ENCODE data around the gene IFNAR2. TPM values are rescaled to one million over a fixed set of nuclear protein-coding genes. Genes with fewer than 3 reads are reported as not detected.

The IFNAR2 gene
- polyA plus RNA-seq, 1 of the 3 experiments (the other 2 are of a cell fraction), result 10.4 TPM

DNA sequence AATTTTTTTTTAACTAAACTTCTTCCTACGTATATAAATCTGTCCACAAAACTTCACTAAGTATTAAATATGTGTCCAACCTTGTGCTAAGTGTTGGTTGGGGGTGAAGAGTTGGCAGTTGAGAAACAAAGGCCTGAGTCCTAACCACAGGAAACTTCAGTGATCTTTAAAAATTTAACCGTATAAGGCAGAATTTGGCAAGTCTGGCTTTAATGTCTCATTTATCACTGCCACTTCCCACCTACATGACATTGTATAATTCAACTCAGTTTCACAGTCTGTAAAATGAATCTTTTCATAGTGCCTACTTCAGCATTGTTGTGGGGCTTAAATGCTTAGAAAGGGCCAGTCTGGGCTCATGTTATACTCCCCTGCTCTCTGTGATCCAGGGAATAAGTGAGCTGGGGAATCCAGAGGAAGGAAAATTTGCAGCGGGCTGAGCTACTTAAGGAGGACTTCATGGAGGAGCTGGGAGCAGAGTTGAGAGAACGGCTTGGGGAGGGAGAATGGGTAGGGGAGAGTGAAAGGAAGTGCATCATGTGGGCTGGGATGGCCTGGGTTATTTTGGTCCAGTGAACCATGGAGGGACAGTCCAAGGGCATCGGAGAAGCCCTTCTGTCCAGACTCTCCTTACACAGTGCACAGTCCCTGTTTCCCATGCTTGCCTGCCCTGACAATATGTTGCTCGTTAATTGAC, 14.5 kb downstream of the IFNAR2 start:
- H3K4me1 ChIP-seq (ENCODE audit: control insufficient read depth in 1 of 2, insufficient read depth in 2 of 2, low read depth in 1 of 2, low read length in 1 of 2), result no peaks in the 10 kb centered on the region; a peak in 1 of 4 replicates
- no peaks in the 10 kb centered on the region for H3K9me2 ChIP-seq
- no peaks in the 10 kb centered on the region for H3K27me3 ChIP-seq (ENCODE audit: insufficient read depth)
- H3K79me2 ChIP-seq (ENCODE audit: insufficient read depth), result peaks cover 5% of the 10 kb centered on the region; the same call in 1 of the 2 replicates
- no peak overlapping the region for H3K4me2 ChIP-seq
- H3K9me3 ChIP-seq, result no peaks in the 10 kb centered on the region
- WGBS (ENCODE audit: low lambda C conversion rate), result over 99% methylated on average over 6 of the region's 6 CpGs
- no peak overlapping the region for H2AFZ ChIP-seq (ENCODE audit: low read depth)
- TF ChIP-seq FOXM1 (IDR thresholded peaks at IDR 0.05; ENCODE audit: low read depth) (no peak), RAD21 (IDR thresholded peaks at IDR 0.05; ENCODE audit: low read length) (no peak), MEF2A (IDR thresholded peaks at IDR 0.05; ENCODE audit: borderline replicate concordance, low read depth) (no peak)
- TF ChIP-seq, protein P1, sequence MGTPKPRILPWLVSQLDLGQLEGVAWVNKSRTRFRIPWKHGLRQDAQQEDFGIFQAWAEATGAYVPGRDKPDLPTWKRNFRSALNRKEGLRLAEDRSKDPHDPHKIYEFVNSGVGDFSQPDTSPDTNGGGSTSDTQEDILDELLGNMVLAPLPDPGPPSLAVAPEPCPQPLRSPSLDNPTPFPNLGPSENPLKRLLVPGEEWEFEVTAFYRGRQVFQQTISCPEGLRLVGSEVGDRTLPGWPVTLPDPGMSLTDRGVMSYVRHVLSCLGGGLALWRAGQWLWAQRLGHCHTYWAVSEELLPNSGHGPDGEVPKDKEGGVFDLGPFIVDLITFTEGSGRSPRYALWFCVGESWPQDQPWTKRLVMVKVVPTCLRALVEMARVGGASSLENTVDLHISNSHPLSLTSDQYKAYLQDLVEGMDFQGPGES (IDR thresholded peaks at IDR 0.05; ENCODE audit: low read depth, low read length), result no peak
- DNase-seq, result no peak
- H3F3A ChIP-seq (replicated peaks; ENCODE audit: insufficient read depth), result no peaks in the 10 kb centered on the region
- H3K4me3 ChIP-seq (ENCODE audit: low read depth in 2 of 2, low read length in 1 of 2), result no peak overlapping the region
- ChIA-PET CTCF (interaction anchor here (1.2 kb wide), 1 partner anchor 47 kb away, joined by 4 read pairs; no protein-coding TSS in a partner anchor), POLR2A (no interaction called here)
- H3K36me3 ChIP-seq (replicated peaks in 1 of 2; ENCODE audit: control insufficient read depth in 1 of 2, insufficient read depth in 2 of 2, low read length in 1 of 2), result peaks cover 25 to 31% of the 10 kb centered on the region in 2 experiments
- H3K27ac ChIP-seq (ENCODE audit: low read depth in 2 of 2, low read length in 1 of 2), result no peak overlapping the region
- no peak overlapping the region for H3K9ac ChIP-seq
- H4K20me1 ChIP-seq (ENCODE audit: insufficient read depth), result no peaks in the 10 kb centered on the region

DNA sequence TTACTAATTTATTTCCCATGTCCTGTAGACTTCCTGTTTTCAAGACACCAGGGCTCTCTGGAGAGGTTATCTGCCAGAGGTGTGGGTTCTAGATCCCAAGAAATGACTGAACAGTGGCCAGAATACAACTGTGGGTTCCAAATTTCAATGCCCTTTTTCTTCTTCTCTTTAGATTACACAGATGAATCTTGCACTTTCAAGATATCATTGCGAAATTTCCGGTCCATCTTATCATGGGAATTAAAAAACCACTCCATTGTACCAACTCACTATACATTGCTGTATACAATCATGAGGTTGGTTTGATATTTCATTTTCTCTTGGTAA, 15.0 kb downstream of the IFNAR2 start:
- no peak overlapping the region for H2AFZ ChIP-seq (ENCODE audit: low read depth)
- peaks cover 5% of the 10 kb centered on the region; the same call in 1 of the 2 replicates for H3K79me2 ChIP-seq (ENCODE audit: insufficient read depth)
- no peak overlapping the region for H3K4me3 ChIP-seq (ENCODE audit: low read depth in 2 of 2, low read length in 1 of 2)
- H3K9ac ChIP-seq, result no peak overlapping the region
- H3K4me1 ChIP-seq (ENCODE audit: control insufficient read depth in 1 of 2, insufficient read depth in 2 of 2, low read depth in 1 of 2, low read length in 1 of 2), result no peaks in the 10 kb centered on the region; a peak in 1 of 4 replicates
- H4K20me1 ChIP-seq (ENCODE audit: insufficient read depth), result no peaks in the 10 kb centered on the region
- H3K36me3 ChIP-seq (replicated peaks in 1 of 2; ENCODE audit: control insufficient read depth in 1 of 2, insufficient read depth in 2 of 2, low read length in 1 of 2), result peaks cover 25 to 35% of the 10 kb centered on the region in 2 experiments
- no peaks in the 10 kb centered on the region for H3K9me3 ChIP-seq
- no peaks in the 10 kb centered on the region for H3K27me3 ChIP-seq (ENCODE audit: insufficient read depth)
- no peaks in the 10 kb centered on the region for H3F3A ChIP-seq (replicated peaks; ENCODE audit: insufficient read depth)
- POLR2A ChIA-PET, result no interaction called here
- DNase-seq, result no peak
- TF ChIP-seq TAF1 (IDR thresholded peaks at IDR 0.05; ENCODE audit: borderline replicate concordance, low read depth, low read length), result no peak
- no peak for TF ChIP-seq TEAD4 (IDR thresholded peaks at IDR 0.05; ENCODE audit: borderline replicate concordance, insufficient read depth)
- no peak for TF ChIP-seq FOXJ3 (CRISPR knock-in tag; IDR thresholded peaks at IDR 0.05)
- no peak for TF ChIP-seq MXI1 (IDR thresholded peaks at IDR 0.05; ENCODE audit: low read depth, low read length)
- TF ChIP-seq, protein P2, sequence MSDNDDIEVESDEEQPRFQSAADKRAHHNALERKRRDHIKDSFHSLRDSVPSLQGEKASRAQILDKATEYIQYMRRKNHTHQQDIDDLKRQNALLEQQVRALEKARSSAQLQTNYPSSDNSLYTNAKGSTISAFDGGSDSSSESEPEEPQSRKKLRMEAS (IDR thresholded peaks at IDR 0.05; ENCODE audit: low read depth), result no peak
- TF ChIP-seq EP300 (IDR thresholded peaks at IDR 0.05; ENCODE audit: borderline replicate concordance in 1 of 2, low read depth in 1 of 2, low read length in 1 of 2), result no peak
- TF ChIP-seq, protein P3, sequence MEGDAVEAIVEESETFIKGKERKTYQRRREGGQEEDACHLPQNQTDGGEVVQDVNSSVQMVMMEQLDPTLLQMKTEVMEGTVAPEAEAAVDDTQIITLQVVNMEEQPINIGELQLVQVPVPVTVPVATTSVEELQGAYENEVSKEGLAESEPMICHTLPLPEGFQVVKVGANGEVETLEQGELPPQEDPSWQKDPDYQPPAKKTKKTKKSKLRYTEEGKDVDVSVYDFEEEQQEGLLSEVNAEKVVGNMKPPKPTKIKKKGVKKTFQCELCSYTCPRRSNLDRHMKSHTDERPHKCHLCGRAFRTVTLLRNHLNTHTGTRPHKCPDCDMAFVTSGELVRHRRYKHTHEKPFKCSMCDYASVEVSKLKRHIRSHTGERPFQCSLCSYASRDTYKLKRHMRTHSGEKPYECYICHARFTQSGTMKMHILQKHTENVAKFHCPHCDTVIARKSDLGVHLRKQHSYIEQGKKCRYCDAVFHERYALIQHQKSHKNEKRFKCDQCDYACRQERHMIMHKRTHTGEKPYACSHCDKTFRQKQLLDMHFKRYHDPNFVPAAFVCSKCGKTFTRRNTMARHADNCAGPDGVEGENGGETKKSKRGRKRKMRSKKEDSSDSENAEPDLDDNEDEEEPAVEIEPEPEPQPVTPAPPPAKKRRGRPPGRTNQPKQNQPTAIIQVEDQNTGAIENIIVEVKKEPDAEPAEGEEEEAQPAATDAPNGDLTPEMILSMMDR (IDR thresholded peaks at IDR 0.05), result no peak
- TF ChIP-seq GATA2 (CRISPR knock-in tag; IDR thresholded peaks at IDR 0.05), result no peak
- CTCF ChIA-PET, result interaction anchor here (1.0 to 1.2 kb wide), 2 partner anchors 48 to 200 kb away, joined by 3 to 4 read pairs; no protein-coding TSS in a partner anchor
- 95% methylated on average over 2 of the region's 2 CpGs for WGBS (ENCODE audit: low lambda C conversion rate)
- no peaks in the 10 kb centered on the region for H3K9me2 ChIP-seq
- no peak overlapping the region for H3K4me2 ChIP-seq
- H3K27ac ChIP-seq (ENCODE audit: low read depth in 2 of 2, low read length in 1 of 2), result no peak overlapping the region

All from SK-N-SH (cell line).